OCI-LY3 (cell line): ENCODE measurements around the gene SUSD4.

Experiments used
- H2AFZ ChIP-seq: fragments of 200-600, 300-600 bp; shearing (Covaris generic); 2 replicates; pipeline ENCODE4 v1.6.0; 2014; ENCODE audit warnings: antibody characterized with exemption, low read depth, low read length
- H3K27ac ChIP-seq: fragments of 200-600, 300-600 bp; sonication (generic); 2 replicates; pipeline ENCODE4 v1.5.1; 2014; ENCODE audit warnings: mild to moderate bottlenecking, low read length, moderate library complexity, mixed read lengths
- H3K27me3 ChIP-seq: fragments of 200-600, 300-600 bp; sonication (generic); 2 replicates; pipeline ENCODE4 v1.6.1; 2014; ENCODE audit warnings: low read depth, low read length, mixed read lengths
- H3K36me3 ChIP-seq: fragments of 200-600, 300-600 bp; sonication (generic); replicated peaks from 2 replicates; pipeline ENCODE3; 2014; ENCODE audit warnings: low read depth, low read length, mixed read lengths
- H3K4me1 ChIP-seq: fragments of 300-600, 200-600 bp; sonication (generic); 2 replicates; pipeline ENCODE4 v1.6.1; 2014; ENCODE audit warnings: low read length, mixed read lengths
- H3K4me2 ChIP-seq: fragments of 200-600, 300-600 bp; sonication (generic); 2 replicates; pipeline ENCODE4 v1.6.1; 2014; ENCODE audit warnings: low read length, mixed read lengths
- H3K4me3 ChIP-seq: fragments of 300-600, 200-600 bp; sonication (generic); 2 replicates; pipeline ENCODE4 v1.5.1; 2014; ENCODE audit warnings: antibody characterized with exemption, mild to moderate bottlenecking, low read length, moderate library complexity
- H3K79me2 ChIP-seq: fragments of 300-600, 200-600 bp; shearing (Covaris generic); 2 replicates; pipeline ENCODE4 v1.6.1; 2014; ENCODE audit warnings: mild to moderate bottlenecking, low read length, mixed read lengths
- H3K9ac ChIP-seq: fragments of 300-600, 200-600 bp; shearing (Covaris generic); 2 replicates; pipeline ENCODE4 v1.6.0; 2014; ENCODE audit warnings: mild to moderate bottlenecking, low read length, moderate library complexity
- H3K9me3 ChIP-seq: fragments of 200-600, 300-600 bp; shearing (Covaris generic); 2 replicates; pipeline ENCODE4 v1.6.1; 2014; ENCODE audit warnings: low read length, mixed read lengths; ENCODE audit not compliant: insufficient read depth
- H4K20me1 ChIP-seq: fragments of 200-600, 300-600 bp; sonication (generic); 2 replicates; pipeline ENCODE4 v1.6.1; 2016; ENCODE audit warnings: low read length, mixed read lengths; ENCODE audit not compliant: insufficient read depth
- EZH2phosphoT487 ChIP-seq: fragments of 200-600 bp; shearing (Covaris generic); IDR thresholded peaks from 2 replicates; pipeline ENCODE4 v1.6.1; 2018; ENCODE audit warnings: antibody characterized with exemption, mixed run types, low read depth
- TF ChIP-seq, protein P1 (sequence below): fragments of 200-600, 300-600 bp; sonication (generic); IDR thresholded peaks from 2 replicates; pipeline ENCODE4 v1.5.1; 2014; ENCODE audit warnings: antibody characterized with exemption, low read length, low read depth

SUSD4 gene

DNA sequence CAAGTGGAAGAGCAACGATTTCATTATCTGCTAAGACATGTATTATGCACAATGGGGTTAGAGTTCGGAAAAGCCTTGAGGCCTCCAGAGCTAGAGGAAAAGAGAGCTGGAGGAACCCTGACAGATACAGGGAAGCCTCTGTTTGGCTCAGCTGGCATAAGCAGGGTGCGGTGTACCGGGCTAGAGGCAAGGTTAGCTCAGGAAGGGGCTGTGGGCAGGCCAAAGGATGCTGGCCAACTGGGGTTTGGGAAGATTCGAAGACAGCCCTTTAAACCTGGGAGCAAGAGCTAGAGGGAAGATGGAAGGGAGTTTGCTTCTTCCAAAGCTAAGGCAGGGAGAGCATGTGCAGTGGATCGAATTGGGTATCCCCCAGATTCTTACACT is 113.4 kb downstream of the SUSD4 start:
- Histone ChIP-seq H3K27ac (no peak overlapping the region), H3K4me3 (no peak overlapping the region), H3K9ac (no peak overlapping the region), H3K4me1 (peaks cover 22% of the 10 kb centered on the region), H3K9me3 (no peaks in the 10 kb centered on the region), H3K27me3 (peaks cover 28% of the 10 kb centered on the region), H2AFZ (no peak overlapping the region), H4K20me1 (no peaks in the 10 kb centered on the region), H3K36me3 (no peaks in the 10 kb centered on the region), H3K79me2 (no peaks in the 10 kb centered on the region), H3K4me2 (no peak overlapping the region)
- TF ChIP-seq EZH2phosphoT487 = no peak
- TF ChIP-seq, protein P1, sequence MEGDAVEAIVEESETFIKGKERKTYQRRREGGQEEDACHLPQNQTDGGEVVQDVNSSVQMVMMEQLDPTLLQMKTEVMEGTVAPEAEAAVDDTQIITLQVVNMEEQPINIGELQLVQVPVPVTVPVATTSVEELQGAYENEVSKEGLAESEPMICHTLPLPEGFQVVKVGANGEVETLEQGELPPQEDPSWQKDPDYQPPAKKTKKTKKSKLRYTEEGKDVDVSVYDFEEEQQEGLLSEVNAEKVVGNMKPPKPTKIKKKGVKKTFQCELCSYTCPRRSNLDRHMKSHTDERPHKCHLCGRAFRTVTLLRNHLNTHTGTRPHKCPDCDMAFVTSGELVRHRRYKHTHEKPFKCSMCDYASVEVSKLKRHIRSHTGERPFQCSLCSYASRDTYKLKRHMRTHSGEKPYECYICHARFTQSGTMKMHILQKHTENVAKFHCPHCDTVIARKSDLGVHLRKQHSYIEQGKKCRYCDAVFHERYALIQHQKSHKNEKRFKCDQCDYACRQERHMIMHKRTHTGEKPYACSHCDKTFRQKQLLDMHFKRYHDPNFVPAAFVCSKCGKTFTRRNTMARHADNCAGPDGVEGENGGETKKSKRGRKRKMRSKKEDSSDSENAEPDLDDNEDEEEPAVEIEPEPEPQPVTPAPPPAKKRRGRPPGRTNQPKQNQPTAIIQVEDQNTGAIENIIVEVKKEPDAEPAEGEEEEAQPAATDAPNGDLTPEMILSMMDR = no peak

DNA sequence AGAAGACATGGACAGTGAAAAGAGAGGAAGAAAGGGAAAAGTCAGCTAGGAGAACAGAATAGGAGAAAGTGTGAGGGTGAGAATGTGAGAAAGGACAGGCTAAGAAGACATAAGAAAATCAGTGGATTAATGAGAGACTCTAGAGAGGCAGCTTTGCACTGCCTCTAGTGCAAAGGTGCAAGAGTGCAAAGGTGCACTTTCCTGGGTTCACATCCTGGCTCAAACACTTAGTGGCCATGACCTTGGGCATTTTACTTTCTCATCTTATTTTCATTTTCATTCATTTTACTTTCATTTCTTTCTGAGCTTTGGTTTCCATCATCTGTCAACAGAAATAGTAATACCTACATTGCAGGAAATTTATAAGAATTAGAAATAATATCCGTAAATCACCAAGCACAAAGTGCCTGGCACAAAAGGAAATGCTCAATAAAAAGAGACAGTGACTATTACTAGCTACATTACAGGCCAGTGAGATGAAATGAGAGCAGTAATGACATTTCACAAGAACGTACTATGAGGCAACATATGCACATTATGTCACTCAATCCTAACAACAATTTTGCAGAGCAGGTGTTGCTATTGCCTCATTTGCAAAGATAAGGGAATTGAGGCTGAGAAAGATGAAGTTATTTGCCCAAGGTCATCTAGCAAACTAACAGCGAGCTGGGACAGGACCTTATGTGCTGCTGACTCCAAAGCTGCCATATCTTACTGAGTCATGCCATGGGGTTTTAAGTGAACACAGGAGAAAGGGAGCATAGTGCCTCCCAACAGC is 113.9 kb downstream of the SUSD4 start:
- Histone ChIP-seq H4K20me1 (no peaks in the 10 kb centered on the region), H3K4me3 (no peak overlapping the region), H3K4me2 (no peak overlapping the region), H2AFZ (no peak overlapping the region), H3K27ac (no peak overlapping the region), H3K4me1 (peaks cover 28% of the 10 kb centered on the region), H3K79me2 (no peaks in the 10 kb centered on the region), H3K9ac (no peak overlapping the region), H3K36me3 (no peaks in the 10 kb centered on the region), H3K9me3 (no peaks in the 10 kb centered on the region), H3K27me3 (peaks cover 26% of the 10 kb centered on the region)
- TF ChIP-seq, protein P1 = no peak
- no peak for TF ChIP-seq EZH2phosphoT487

- peaks cover 41% of the 10 kb centered on the region for H3K4me1 ChIP-seq
- peak overlapping the region; percentile 40 for H3K4me2 ChIP-seq
- no peaks in the 10 kb centered on the region for H4K20me1 ChIP-seq
- peaks cover 13% of the 10 kb centered on the region for H3K27me3 ChIP-seq
- H3K9ac ChIP-seq = no peak overlapping the region
- no peak overlapping the region for H2AFZ ChIP-seq
- H3K9me3 ChIP-seq = no peaks in the 10 kb centered on the region
- H3K36me3 ChIP-seq = no peaks in the 10 kb centered on the region
- no peaks in the 10 kb centered on the region for H3K79me2 ChIP-seq
- H3K27ac ChIP-seq = no peak overlapping the region
- no peak overlapping the region for H3K4me3 ChIP-seq
- no peak for TF ChIP-seq EZH2phosphoT487
- TF ChIP-seq, protein P1 = no peak
Measured at GRCh38 chr1:223248770-223249140, 115.2 kb downstream of the SUSD4 start.

DNA sequence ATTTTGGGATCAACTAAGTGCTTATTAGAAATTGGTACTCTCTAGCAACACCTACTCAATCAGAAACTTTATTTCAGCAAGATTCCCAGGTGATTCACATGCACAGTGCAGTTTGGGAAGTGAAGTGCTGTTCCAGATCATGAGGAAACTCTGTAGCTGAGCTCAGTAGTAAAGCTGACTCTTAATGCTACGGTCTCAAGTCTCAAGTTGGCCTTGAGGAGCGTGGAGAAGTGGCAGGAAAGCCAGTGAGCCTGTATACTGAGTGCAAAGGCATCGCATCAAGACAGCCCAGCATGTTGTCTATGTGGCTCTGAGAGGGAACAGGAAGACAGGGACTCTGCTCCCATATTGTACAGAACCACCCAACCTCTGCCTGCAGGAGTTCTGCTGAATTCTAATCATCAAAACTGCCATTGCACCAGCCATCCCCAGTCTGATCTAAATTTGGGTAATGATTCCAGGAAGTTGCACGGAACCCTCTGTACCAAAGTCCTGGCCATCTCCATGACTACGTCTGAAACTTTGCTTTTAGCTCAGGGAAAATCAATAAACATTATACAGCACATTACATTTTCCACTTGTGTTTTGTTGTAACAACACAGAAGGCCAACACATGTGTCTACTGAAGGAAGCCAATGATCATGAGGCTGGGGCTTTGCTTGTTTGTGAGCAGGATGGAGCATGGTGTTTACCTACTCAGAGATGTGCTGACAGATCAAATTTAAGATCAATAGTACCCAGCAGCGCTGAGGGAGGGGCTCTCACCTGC is 115.8 kb downstream of the SUSD4 start:
- no peak overlapping the region for H3K27ac ChIP-seq
- H3K9me3 ChIP-seq = no peaks in the 10 kb centered on the region
- peaks cover 44% of the 10 kb centered on the region for H3K4me1 ChIP-seq
- H3K79me2 ChIP-seq = no peaks in the 10 kb centered on the region
- H3K36me3 ChIP-seq = no peaks in the 10 kb centered on the region
- H2AFZ ChIP-seq = no peak overlapping the region
- H3K9ac ChIP-seq = no peak overlapping the region
- H3K4me2 ChIP-seq = peak overlapping the region; percentile 40
- no peaks in the 10 kb centered on the region for H4K20me1 ChIP-seq
- H3K4me3 ChIP-seq = no peak overlapping the region
- TF ChIP-seq, protein P1 = no peak
- no peak for TF ChIP-seq EZH2phosphoT487
- peaks cover 12% of the 10 kb centered on the region; the same call in 1 of the 2 replicates for H3K27me3 ChIP-seq
